Tibial nerve (tissue), 4 donors: ENCODE results near the gene AGBL1. TPM values are rescaled to one million over a fixed set of nuclear protein-coding genes. Genes with fewer than 3 reads are reported as not detected.

Experiments
- DNase-seq, 2 donors: peaks; one replicate each; pipeline ENCODE4 v3.0.0-alpha.2; 2019; ENCODE audit warnings: low spot score in 2 of 2
- H3K27ac ChIP-seq, 4 donors: fragments of 200-600 bp; sonication (generic) in 3 of 4; one replicate each; pipeline ENCODE4 v1.5.1; 2017 to 2019; ENCODE audit warnings: mild to moderate bottlenecking in 1 of 4
- H3K27me3 ChIP-seq, 2 donors: fragments of 200-600 bp; sonication (generic) in 1 of 2; one replicate each; pipeline versions ENCODE4 v1.5.1 to v1.6.0; 2017 to 2019
- H3K36me3 ChIP-seq, 3 donors: fragments of 200-600 bp; sonication (generic); one replicate each; pipeline ENCODE4 v1.5.1; 2018 to 2019
- H3K4me1 ChIP-seq, 4 donors: fragments of 200-600 bp; sonication (generic) in 3 of 4; one replicate each; pipeline ENCODE4 v1.5.1; 2017 to 2019
- H3K4me3 ChIP-seq, 4 donors: fragments of 200-600 bp; sonication (generic) in 3 of 4; one replicate each; pipeline ENCODE4 v1.5.1; 2017 to 2019; ENCODE audit warnings: mild to moderate bottlenecking in 1 of 4, moderate library complexity in 1 of 4
- H3K9me3 ChIP-seq, 4 donors: fragments of 200-600 bp; sonication (generic) in 3 of 4; one replicate each; pipeline ENCODE4 v1.5.1; 2017 to 2019
- EP300 ChIP-seq, 2 donors: sonication (generic); formaldehyde crosslinking; IDR thresholded peaks; one replicate each; pipeline ENCODE4 v1.6.1; 2017; ENCODE audit warnings: antibody characterized with exemption in 2 of 2, mild to moderate bottlenecking in 1 of 2
- POLR2A ChIP-seq, 2 donors: fragments of 450-650 bp; IDR thresholded peaks; one replicate each; pipeline ENCODE4 v1.6.1; 2017; ENCODE audit warnings: antibody characterized with exemption in 2 of 2, mild to moderate bottlenecking in 2 of 2, moderate library complexity in 2 of 2
- WGBS, 2 donors: methylation state at CpG; one replicate each; pipeline ENCODE4 v1.1.5; 2018; 5-methylcytosine and 5-hydroxymethylcytosine counted together
- total RNA-seq, 4 donors: library from RNA; depleted of rRNA; stranded (reverse); fragments of >200 nt; gene quantifications; one replicate each; pipeline ENCODE4 v1.1.0, GENCODE V29; 2016
- TF ChIP-seq, protein P1 (sequence below), 5 experiments: fragments of 200-600 bp in 3 of 5; fragments of 450-650 bp in 2 of 5; sonication (generic) in 3 of 5; IDR thresholded peaks; one replicate each; pipeline ENCODE4 v1.5.1; 2016 to 2019; ENCODE audit warnings: antibody characterized with exemption in 5 of 5, mild to moderate bottlenecking in 3 of 5, moderate library complexity in 2 of 5

Gene AGBL1
- total RNA-seq, 4 donors from 2014 or later, result under 0.01 to 1.2 (median 0.21) TPM; not detected in 1

DNA sequence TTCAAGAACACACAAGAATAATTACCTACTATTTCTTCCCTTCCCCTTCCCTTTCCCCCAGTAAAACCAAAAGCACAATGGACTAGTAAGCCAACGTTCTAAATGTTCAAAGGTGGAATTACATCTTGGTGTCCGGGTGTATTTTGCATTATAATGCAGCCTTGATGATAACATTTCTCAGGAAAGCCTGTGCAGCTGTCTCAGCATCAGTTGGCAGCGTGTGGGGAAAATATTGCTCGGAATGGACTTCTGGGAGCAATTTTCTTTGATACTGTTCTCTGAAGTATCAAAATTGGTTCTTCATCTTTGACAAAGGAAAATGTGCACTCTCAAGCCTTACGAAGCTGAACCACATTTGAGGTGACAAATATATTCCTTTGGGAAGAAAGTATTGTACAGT lies 198.9 kb downstream of the AGBL1 start:
- WGBS, 2 donors, result 60 to 74% methylated on average over 5 of the region's 5 CpGs
- TF ChIP-seq EP300 (IDR thresholded peaks at IDR 0.05), result no peak
- TF ChIP-seq POLR2A (IDR thresholded peaks at IDR 0.05), result no peak
- TF ChIP-seq, protein P1, sequence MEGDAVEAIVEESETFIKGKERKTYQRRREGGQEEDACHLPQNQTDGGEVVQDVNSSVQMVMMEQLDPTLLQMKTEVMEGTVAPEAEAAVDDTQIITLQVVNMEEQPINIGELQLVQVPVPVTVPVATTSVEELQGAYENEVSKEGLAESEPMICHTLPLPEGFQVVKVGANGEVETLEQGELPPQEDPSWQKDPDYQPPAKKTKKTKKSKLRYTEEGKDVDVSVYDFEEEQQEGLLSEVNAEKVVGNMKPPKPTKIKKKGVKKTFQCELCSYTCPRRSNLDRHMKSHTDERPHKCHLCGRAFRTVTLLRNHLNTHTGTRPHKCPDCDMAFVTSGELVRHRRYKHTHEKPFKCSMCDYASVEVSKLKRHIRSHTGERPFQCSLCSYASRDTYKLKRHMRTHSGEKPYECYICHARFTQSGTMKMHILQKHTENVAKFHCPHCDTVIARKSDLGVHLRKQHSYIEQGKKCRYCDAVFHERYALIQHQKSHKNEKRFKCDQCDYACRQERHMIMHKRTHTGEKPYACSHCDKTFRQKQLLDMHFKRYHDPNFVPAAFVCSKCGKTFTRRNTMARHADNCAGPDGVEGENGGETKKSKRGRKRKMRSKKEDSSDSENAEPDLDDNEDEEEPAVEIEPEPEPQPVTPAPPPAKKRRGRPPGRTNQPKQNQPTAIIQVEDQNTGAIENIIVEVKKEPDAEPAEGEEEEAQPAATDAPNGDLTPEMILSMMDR (IDR thresholded peaks at IDR 0.05), result no peak
- Histone ChIP-seq H3K4me3 (no peak overlapping the region), H3K9me3 (no peaks in the 10 kb centered on the region), H3K36me3 (no peaks in the 10 kb centered on the region), H3K4me1 (no peaks in the 10 kb centered on the region), H3K27me3 (no peaks in the 10 kb centered on the region), H3K27ac (no peak overlapping the region)
- DNase-seq, result no peak

DNA sequence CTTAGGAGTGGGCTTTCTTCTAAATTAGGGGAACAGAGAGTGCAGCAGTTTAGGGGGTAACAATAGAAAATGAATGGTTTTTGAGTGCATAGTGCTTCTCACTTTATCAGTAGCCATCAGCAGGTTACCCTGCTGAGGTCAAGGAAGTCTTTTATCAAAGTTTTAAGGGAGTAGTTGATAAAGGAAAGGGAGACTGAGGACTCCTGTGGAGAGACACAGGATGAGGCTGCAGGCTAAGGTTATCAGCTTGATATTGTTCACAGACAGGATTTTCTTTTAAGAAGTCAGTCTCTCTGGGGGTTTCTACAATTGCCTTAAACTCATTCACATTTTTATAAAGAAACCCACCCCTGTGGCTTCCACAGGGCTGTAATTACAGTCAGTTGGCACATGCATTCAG lies 205.0 kb downstream of the AGBL1 start:
- no peak overlapping the region for H3K27ac ChIP-seq
- H3K9me3 ChIP-seq, result no peaks in the 10 kb centered on the region
- TF ChIP-seq, protein P1 (IDR thresholded peaks at IDR 0.05), result no peak
- TF ChIP-seq POLR2A (IDR thresholded peaks at IDR 0.05), result no peak
- no peak for TF ChIP-seq EP300 (IDR thresholded peaks at IDR 0.05)
- no peaks in the 10 kb centered on the region for H3K36me3 ChIP-seq
- H3K4me1 ChIP-seq, result no peaks in the 10 kb centered on the region
- H3K27me3 ChIP-seq, result no peaks in the 10 kb centered on the region
- no peak overlapping the region for H3K4me3 ChIP-seq
- no peak for DNase-seq

DNA sequence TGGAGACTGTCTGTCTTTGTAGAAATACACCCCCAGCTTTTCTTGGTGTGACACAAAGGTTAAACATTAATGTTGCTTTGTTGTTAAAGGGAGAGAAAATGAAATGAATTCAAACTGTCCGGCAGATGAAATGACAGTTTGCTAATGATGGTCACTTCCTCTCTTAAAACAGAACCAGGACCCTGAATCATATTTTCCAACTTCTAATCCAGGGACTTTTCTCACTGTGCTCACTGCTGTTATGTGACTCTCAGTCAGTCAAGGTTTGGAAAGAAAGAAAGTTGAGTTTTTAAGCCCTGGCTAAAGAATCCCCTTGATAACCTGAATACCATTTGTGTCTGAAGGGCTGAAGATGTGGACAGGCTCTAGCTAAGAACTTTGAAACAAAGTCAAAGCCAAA lies 215.8 kb downstream of the AGBL1 start:
- Histone ChIP-seq H3K4me3 (no peak overlapping the region), H3K9me3 (no peaks in the 10 kb centered on the region), H3K4me1 (no peaks in the 10 kb centered on the region), H3K27me3 (no peaks in the 10 kb centered on the region), H3K36me3 (no peaks in the 10 kb centered on the region), H3K27ac (no peak overlapping the region)
- DNase-seq, result no peak
- TF ChIP-seq EP300 (IDR thresholded peaks at IDR 0.05), result no peak
- TF ChIP-seq POLR2A (IDR thresholded peaks at IDR 0.05), result no peak
- TF ChIP-seq, protein P1 (IDR thresholded peaks at IDR 0.05), result no peak
- WGBS, 2 donors, result 24 to 46% methylated on average over 1 of the region's 1 CpG

DNA sequence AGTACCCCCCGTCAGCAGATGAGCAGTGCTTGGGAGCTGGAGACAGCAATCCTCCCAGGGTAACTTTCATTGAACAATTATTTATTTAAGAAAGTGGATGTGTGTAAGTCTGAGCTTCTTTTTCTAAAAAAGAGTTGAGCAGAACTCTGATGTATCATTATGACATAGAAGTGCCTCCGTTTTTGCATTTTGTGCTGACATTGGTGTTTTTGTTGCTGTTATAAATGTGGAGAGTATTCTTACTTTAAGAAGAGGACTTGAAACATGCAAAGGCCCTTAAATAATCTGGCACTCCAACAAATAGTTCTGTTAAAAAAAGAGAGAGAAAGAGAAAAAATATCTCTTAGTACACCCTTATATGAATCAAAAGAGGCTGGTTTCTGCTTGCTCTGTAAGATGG lies 217.1 kb downstream of the AGBL1 start:
- Histone ChIP-seq H3K9me3 (no peaks in the 10 kb centered on the region), H3K4me1 (no peaks in the 10 kb centered on the region), H3K27ac (no peak overlapping the region), H3K36me3 (no peaks in the 10 kb centered on the region), H3K4me3 (no peak overlapping the region), H3K27me3 (no peaks in the 10 kb centered on the region)
- WGBS, 2 donors, result 69 to 73% methylated on average over 2 of the region's 2 CpGs
- TF ChIP-seq EP300 (IDR thresholded peaks at IDR 0.05), result no peak
- no peak for TF ChIP-seq POLR2A (IDR thresholded peaks at IDR 0.05)
- TF ChIP-seq, protein P1 (IDR thresholded peaks at IDR 0.05), result no peak
- DNase-seq, result no peak

DNA sequence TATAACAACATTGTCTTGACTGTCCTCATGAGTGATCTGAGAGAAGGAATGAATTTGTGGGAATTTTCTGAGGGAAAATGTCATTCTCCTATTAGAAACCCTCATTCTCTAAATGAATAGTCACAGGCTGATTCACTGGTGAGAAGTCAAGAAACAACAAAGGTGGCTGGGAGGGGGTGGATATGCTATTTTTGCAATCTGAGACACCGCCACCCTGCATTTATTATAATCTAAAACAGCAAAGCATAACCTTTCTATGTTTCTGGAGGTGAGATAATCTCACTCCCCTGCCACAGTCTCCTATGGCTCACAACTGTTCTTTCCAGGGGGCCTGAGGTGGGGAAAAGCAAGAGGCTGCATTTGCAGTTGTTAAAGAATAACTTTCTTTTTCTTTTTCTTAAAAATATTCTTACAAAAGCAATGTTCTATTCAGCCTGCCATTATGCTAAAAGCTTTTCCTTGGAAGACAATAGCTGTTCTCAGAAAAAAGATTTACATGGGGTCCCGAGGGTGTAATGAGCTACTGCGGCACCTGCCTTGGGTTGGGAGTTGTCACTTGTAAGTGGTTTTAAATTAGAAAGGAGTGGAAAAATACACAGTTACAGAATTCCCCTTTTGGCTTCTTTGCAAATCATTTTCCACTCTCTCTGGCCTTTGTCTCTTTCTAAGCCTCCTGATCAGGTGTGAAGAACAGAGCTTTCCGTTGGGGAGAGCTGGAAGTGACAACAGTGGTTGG lies 220.9 kb downstream of the AGBL1 start:
- no peaks in the 10 kb centered on the region for H3K36me3 ChIP-seq
- no peak overlapping the region for H3K27ac ChIP-seq
- H3K4me3 ChIP-seq, result no peak overlapping the region
- H3K4me1 ChIP-seq, result no peaks in the 10 kb centered on the region
- H3K27me3 ChIP-seq, result no peaks in the 10 kb centered on the region
- no peak for TF ChIP-seq EP300 (IDR thresholded peaks at IDR 0.05)
- TF ChIP-seq, protein P1 (IDR thresholded peaks at IDR 0.05), result no peak
- TF ChIP-seq POLR2A (IDR thresholded peaks at IDR 0.05), result no peak
- WGBS, 2 donors, result 49 to 51% methylated on average over 4 of the region's 4 CpGs
- H3K9me3 ChIP-seq, result no peaks in the 10 kb centered on the region
- DNase-seq, result no peak
